Fibroblast of skin of right biceps (primary cell): Measurements from ENCODE around the gene TAF8.

ENCODE experiments used
- DNase-seq: peaks from one replicate; pipeline ENCODE4 v3.0.0-alpha.2; 2013

TAF8 gene

DNA sequence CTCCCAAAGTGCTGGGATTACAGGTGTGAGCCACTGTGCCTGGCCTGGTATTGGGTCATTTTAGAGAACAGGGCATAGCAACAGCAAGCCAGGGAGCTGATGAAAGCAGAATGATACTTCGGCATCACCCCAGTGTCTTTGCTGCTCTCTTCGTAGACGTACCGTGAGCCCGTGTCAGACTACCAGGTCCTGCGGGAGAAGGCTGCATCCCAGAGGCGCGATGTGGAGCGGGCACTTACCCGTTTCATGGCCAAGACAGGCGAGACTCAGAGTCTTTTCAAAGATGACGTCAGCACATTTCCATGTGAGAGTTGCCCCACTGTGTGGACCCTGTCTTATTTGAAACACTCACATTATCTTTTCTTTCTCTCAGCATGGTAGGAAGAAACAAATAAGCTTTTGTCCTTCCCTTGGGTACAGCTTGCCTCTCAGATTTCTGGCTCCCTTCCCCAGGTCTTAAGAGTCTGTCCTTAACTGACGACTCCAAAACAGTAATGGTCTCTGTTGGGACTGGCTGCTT is 15.9 kb downstream of the TAF8 start:
- DNase-seq = no peak

DNA sequence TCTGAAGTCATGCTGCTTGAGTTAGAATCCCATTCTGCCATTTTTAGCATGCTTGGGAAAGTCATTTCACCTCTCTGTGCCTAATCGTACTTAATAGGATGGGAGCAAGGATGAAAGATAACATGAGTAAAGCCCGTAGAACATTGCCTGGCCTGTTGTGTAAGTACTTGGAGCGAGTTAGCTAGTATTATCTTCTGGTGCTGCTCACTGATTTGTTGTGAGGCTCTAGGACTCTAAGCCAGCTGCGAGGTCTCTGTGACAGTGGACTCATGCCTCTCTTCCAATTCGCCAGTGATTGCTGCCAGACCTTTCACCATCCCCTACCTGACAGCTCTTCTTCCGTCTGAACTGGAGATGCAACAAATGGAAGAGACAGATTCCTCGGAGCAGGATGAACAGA is 17.8 kb downstream of the TAF8 start:
- no peak for DNase-seq

- no peak for DNase-seq
These were observed 18.7 kb downstream of the TAF8 start for GRCh38 chr6:42068872-42069522.

- DNase-seq = no peak
These were observed 21.7 kb downstream of the TAF8 start for GRCh38 chr6:42071881-42072583.

DNA sequence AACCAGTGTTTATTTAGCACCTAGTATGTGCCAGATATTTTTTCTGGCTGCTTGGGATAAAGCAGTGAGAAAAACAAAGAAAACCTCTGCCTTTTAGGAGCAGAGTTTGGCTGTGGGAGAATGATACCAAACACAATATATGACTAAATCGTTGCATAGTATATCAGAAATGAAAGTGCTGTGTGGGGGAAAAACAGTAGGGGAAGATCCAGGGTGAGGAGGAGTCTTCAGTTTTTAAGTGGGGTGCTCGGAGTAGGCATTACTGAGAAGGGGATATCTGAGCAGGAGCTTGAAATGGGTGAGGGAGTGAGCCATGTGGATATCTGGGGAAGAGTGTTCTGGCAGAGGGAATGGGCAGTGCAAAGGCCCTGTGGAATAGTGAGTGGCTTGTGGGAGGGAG is 23.0 kb downstream of the TAF8 start:
- no peak for DNase-seq

DNA sequence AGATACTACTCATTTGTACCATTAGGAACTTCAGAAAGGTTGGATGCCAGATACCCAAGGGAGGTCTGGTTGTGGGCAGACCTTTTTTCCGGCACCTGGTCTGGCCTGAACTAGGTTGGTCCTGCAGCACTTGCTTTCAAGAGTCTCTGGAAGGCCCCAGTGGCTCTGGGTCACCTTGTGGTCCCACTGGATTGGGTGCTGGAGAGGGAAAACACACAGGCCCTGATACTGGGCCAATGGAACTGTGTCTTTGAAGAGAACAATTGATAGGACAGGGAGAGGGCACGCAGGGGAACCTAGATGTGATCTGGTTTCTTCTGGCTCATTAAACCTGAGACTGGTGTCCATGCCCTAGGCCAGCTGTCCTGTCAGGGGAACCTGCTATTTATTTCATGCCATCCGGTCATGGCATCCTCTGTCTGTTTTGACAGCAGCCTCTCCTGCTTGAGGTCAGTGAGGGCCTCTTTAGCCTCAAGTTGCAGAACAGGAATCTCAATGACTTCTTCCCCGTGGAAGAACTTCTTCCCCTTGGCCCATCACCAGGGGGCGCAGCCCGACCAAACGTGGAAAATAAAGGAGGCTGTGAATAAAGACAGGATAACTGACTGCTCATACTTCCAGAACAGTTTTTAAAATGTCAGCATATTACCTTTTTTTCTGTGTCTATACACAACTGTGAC is 25.0 kb downstream of the TAF8 start:
- DNase-seq = peak; percentile 67

- DNase-seq = no peak
These were observed 28.1 kb downstream of the TAF8 start for GRCh38 chr6:42078386-42078785.

DNA sequence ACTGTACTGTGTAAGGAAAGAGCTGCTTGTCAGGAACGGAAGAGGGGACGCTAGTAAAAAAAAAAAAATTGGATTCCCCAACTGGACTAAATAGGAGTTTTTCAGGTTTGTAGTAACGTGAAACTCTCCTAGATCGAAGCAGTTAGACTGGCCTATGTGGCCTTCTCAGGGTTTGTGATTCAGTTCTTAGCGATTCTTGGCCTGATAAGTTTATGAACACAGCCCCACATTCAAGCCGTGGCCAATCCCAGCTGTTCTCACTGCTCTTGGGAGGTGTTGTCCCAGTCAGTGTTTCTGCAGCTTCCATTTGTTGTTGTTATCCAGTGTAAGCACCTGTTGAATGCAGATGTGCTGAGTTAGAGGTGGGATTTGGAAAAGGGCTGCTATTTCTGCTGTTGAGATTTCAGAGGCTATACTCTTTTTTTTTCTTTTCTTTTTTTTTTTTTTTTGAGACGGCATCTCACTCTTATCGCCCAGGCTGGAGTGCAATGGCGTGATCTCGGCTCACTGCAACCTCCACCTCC is 29.7 kb downstream of the TAF8 start:
- DNase-seq = no peak

DNA sequence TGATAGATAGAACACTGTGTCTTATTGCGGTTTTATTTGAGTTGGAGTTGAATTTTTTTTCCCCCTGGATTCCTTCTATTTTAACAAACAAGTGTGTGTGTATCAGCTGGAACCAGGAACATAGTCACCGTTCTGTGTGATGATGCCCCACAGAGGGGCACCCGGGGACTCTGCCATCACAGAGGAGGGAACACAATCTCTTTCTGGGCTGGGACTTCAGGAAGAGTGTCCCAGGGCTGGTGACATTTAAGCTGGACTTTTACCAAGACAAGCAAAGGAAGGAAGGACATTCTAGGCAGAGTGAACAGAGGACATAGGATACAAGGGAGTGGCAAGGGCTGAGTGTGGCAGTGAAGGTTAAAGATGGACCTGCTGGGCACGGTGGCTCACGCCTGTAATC is 33.2 kb downstream of the TAF8 start:
- DNase-seq = no peak

GRCh38 chr6:42084889-42085288 is 34.6 kb downstream of the TAF8 start:
- no peak for DNase-seq

DNA sequence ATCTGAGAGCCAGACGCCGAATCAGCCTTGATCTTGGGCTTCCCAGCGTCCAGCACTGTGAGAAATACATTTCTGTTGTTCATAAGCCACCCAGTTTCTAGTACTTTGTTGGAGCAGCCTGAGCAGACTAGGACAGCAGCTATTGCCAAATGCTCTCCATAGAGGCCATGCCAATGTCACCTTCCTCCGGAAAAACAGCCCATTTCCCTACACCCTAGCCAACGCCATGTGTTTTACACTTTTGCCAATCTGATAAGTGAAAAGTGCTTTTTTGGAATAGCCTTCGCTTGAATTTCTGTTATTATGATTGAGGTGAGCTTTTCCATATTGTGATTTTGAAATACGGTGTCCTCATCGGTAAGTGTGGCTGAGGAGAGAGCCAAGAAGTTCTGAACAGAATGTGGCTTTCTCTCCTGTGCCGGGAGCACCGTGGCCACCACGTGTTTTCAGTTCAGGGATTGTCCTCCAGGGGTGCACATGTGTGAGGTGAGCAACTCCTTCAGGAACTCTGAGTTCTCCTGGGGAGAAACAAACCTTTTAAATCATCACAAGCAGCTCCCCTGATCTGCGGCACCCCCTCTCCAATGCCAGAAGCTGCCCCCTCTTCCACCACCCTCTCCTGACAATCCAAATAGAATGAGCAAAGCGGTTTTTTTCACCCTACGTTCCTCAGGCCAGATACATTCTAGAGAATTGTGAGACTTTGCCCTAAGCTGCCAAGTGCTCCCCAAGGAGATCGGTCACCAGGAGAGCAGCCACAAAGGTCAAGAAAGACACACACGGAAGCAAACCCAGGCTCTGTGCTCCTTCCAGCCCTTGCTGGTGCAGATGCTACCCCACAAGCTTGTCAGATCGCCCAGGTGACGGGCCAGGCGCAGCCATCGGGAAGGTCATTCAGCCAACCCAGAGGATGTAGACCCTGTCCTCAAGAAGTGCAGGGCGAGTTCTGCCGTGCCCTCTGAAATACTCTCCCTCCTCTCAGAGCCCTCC is 36.0 kb downstream of the TAF8 start:
- no peak for DNase-seq

DNA sequence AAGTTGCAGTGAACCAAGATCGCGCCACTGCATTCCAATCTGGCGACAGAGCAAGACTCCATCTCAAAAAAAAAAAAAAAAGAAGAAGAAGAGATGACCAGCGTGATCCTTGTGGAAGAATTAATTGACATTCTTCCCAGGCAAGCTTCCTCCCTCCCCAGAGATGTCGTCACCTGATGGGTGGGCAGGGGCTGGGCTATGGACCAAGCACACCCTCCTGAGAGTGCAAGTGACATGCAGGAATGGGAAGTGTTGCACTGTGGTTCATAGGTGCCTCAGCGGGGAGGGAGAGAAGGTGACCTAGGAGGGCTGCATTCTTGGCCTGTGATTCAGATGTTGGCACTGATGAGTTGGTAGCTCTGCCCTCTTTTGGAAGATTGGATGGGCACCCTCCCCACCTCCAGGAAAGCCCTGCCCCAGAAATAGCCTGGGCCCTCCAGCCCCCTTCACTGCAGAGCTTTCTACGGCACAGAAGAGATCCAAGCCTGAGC is 37.8 kb downstream of the TAF8 start:
- peak; percentile 73 for DNase-seq

DNA sequence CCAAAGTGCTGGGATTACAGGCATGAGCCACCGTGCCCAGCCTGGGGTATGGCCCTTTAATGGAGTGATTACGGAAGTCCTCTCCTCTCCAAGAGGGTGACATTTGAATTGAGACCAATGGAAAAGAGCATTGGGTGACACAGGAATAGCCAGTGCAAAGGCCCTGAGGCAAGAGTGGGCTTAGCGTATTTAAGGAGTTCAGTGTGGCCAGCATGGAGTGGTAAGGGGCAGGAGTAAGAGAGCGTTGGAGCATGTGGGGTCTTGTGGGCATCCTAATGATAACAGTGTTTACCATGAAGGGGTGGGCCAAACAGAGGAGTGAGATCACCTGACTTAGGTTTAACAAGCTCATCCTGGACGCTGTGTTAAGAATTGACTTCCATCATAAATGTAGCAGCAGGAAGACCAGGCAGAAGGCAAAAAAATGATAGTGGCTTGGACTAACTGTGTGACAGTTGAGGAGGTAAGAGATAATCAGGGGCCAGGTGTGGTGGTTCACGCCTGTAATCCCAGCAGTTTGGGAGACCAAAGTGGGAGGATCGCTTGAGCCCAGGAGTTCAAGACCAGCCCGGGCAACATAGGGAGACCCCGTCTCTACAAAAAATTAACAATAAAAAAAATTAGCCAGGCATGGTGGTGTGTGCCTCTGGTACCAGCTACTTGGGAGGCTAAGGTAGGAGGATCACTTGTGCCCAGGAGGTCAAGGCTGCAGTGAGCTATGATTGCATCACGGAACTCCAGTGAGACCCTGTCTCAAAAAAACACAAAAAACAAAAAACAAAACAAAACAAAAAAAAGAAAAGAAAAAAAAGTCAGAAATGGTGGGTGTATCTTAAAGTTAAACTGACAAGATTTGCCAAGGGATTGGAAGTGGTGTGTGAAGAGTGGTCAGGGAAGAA is 40.7 kb downstream of the TAF8 start:
- DNase-seq = no peak

- DNase-seq = no peak
These were observed 41.3 kb downstream of the TAF8 start for GRCh38 chr6:42091718-42092023.

DNA sequence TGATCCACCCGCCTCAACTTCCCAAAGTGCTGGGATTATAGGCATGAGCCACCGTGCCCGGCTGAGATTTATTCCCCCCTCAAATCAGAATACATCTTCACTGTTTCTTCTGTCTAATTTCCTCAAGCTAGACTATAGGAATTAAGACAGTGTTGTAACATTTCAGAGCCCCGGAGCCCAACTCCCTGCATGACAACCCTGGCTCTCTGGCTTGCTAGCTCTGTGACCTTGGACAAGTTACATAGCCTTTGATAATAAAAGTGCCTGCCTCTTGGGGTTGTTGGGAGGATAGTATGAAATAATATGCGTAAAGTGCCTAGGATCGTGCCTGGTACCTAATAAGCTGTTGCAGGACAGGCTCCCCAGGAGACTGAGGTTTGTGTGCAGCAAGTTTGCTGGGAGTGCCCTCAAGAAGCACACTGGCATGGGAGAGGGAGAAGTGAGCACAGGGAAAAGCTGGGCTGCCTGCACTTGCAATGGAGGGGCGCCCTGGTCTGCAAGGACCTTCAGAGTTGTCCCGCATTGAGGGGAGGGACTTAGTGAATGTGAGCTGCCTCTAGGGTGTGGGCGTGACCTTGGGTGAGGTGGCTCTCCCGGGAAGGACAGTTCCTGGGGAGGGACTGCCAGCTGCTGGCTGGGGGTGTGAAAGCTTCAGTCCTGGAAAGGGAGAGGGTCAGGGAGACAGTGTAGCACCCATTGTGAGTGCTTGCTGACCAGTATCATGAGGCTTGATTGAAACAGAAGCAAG is 43.4 kb downstream of the TAF8 start:
- DNase-seq = no peak

DNA sequence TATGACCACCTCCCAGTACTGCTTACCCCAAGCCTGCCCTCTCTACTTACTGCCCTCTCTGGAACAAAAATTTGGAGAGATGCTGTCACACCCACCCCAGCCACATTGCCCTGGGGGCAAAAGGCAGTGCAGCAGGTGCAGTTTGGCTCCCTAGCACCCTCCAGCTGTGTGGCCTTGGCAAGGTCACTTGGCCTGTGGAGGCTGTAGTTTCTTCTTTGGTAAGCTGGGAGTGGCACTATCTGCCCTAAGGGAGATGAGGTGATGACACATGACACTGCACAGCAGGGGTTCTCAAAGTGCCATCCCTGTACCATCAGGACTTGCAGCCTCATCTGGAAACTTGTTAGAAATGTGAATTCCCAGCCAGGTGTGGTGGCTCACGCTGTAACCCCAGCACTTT is 44.8 kb downstream of the TAF8 start:
- DNase-seq = no peak

GRCh38 chr6:42095776-42096541 is 45.6 kb downstream of the TAF8 start:
- no peak for DNase-seq

GRCh38 chr6:42099340-42100028 is 49.2 kb downstream of the TAF8 start:
- peak; percentile 76 for DNase-seq
